Neural progenitor cell (in vitro differentiated cells): ENCODE data around the gene AFF3. TPM values are rescaled to one million over a fixed set of nuclear protein-coding genes. Genes with fewer than 3 reads are reported as not detected.

Experiments
- DNase-seq: peaks from one replicate; pipeline ENCODE4 v3.0.0-alpha.2; 2016; ENCODE audit warnings: low spot score
- H2AFZ ChIP-seq: fragments of 200-600 bp; sonication (generic); replicated peaks from 2 replicates; pipeline ENCODE4 v1.6.1; 2016; ENCODE audit warnings: antibody characterized with exemption
- H3F3A ChIP-seq: fragments of 200-600 bp; sonication (generic); 2 replicates; pipeline ENCODE4 v1.6.1; 2016; ENCODE audit warnings: antibody characterized with exemption, low read depth
- H3K27ac ChIP-seq: fragments of 200-600 bp; sonication (generic); 2 replicates; pipeline ENCODE4 v1.5.1; 2016; ENCODE audit warnings: mild to moderate bottlenecking
- H3K27me3 ChIP-seq: fragments of 200-600 bp; sonication (generic); 2 replicates; pipeline ENCODE4 v1.6.1; 2016; ENCODE audit warnings: mild to moderate bottlenecking, moderate library complexity
- H3K36me3 ChIP-seq: fragments of 200-600 bp; sonication (generic); 2 replicates; pipeline ENCODE4 v1.5.1; 2016
- H3K4me1 ChIP-seq: fragments of 200-600 bp; sonication (generic); 2 replicates; pipeline ENCODE4 v1.6.1; 2016; ENCODE audit warnings: mixed run types
- H3K4me2 ChIP-seq: fragments of 200-600 bp; sonication (generic); 2 replicates; pipeline ENCODE4 v1.6.1; 2016
- H3K4me3 ChIP-seq: fragments of 200-600 bp; sonication (generic); 2 replicates; pipeline ENCODE4 v1.5.1; 2016
- H3K79me2 ChIP-seq: fragments of 200-600 bp; sonication (generic); 2 replicates; pipeline ENCODE4 v1.6.1; 2016; ENCODE audit warnings: low read depth
- H3K9ac ChIP-seq: fragments of 200-600 bp; sonication (generic); 2 replicates; pipeline ENCODE4 v1.6.1; 2016
- H3K9me3 ChIP-seq: fragments of 200-600 bp; sonication (generic); 2 replicates; pipeline ENCODE4 v1.5.1; 2016; ENCODE audit warnings: low read depth
- H4K20me1 ChIP-seq: fragments of 200-600 bp; sonication (generic); 2 replicates; pipeline ENCODE4 v1.6.1; 2016; ENCODE audit warnings: low read depth
- H3K27ac Mint-ChIP-seq: 3 replicates; pipeline ENCODE4 v1.8.0; 2021; ENCODE audit warnings: mixed read lengths
- H3K27me3 Mint-ChIP-seq: 2 replicates; pipeline ENCODE4 v1.8.0; 2022; ENCODE audit warnings: low read depth, mild to moderate bottlenecking, inconsistent platforms, moderate library complexity, mixed read lengths; ENCODE audit not compliant: insufficient read depth
- H3K36me3 Mint-ChIP-seq: 3 replicates; pipeline ENCODE4 v1.8.0; 2021; ENCODE audit warnings: mixed read lengths
- H3K4me1 Mint-ChIP-seq: 3 replicates; pipeline ENCODE4 v1.8.0; 2021; ENCODE audit warnings: mixed read lengths
- H3K4me3 Mint-ChIP-seq: 3 replicates; pipeline ENCODE4 v1.8.0; 2021; ENCODE audit warnings: mild to moderate bottlenecking, moderate library complexity, mixed read lengths
- H3K9me3 Mint-ChIP-seq: 3 replicates; pipeline ENCODE4 v1.8.0; 2020; ENCODE audit warnings: mixed read lengths
- EZH2 ChIP-seq: fragments of 200-600 bp; sonication (generic); IDR thresholded peaks from 2 replicates; pipeline ENCODE4 v1.6.1; 2017; ENCODE audit warnings: antibody characterized with exemption, mild to moderate bottlenecking, moderate library complexity
- EZH2phosphoT487 ChIP-seq: fragments of 200-600 bp; sonication (generic); IDR thresholded peaks from 2 replicates; pipeline ENCODE4 v1.6.1; 2017; ENCODE audit warnings: antibody characterized with exemption
- total RNA-seq: library from RNA; depleted of rRNA; stranded (reverse); fragments of >200 nt; gene quantifications from 2 replicates; pipeline ENCODE4 v1.2.3, GENCODE V29; 2015; ENCODE audit warnings: low replicate concordance
- TF ChIP-seq, protein P1 (sequence below): fragments of 200-600 bp; sonication (generic); IDR thresholded peaks from 2 replicates; pipeline ENCODE4 v1.5.1; 2017; ENCODE audit warnings: antibody characterized with exemption, mild to moderate bottlenecking

The AFF3 gene
- total RNA-seq, 1 donor from 2014 or later = 0.26 TPM

DNA sequence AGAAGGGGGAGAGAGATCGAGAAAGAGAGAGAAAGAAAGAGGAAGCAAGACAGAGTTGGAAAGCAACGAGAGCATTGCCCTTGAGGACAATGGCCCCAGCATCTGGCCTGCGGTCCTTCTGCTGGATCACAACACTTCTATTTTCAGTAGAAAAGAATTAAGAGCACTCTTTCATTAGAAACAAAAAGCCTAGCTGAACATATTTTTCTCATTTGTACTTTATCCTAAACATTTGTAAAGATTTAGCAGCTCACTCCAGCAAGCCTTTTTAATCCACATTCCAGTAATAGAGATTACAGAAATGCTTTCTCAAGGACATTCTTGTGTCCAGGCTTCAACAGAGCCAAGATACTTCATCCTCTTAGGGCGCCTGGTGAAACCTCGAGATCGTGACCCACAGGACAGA lies 31.6 kb upstream of the AFF3 start:
- Histone ChIP-seq H3K9me3 (no peaks in the 10 kb centered on the region), H2AFZ (no peak overlapping the region), H3K4me1 (no peaks in the 10 kb centered on the region), H3F3A (peaks cover 3% of the 10 kb centered on the region), H3K4me3 (no peak overlapping the region), H3K79me2 (no peaks in the 10 kb centered on the region), H3K27ac (no peak overlapping the region), H3K36me3 (no peaks in the 10 kb centered on the region), H3K4me2 (no peak overlapping the region), H3K27me3 (no peaks in the 10 kb centered on the region), H4K20me1 (no peaks in the 10 kb centered on the region), H3K9ac (no peak overlapping the region)
- Mint-ChIP-seq H3K4me1 (peaks cover 5% of the 10 kb centered on the region), H3K9me3 (no peaks in the 10 kb centered on the region), H3K4me3 (no peak overlapping the region), H3K27me3 (peaks cover 6% of the 10 kb centered on the region), H3K27ac (peak overlapping the region; percentile 16), H3K36me3 (no peaks in the 10 kb centered on the region)
- DNase-seq = peak; percentile 20
- TF ChIP-seq, protein P1, sequence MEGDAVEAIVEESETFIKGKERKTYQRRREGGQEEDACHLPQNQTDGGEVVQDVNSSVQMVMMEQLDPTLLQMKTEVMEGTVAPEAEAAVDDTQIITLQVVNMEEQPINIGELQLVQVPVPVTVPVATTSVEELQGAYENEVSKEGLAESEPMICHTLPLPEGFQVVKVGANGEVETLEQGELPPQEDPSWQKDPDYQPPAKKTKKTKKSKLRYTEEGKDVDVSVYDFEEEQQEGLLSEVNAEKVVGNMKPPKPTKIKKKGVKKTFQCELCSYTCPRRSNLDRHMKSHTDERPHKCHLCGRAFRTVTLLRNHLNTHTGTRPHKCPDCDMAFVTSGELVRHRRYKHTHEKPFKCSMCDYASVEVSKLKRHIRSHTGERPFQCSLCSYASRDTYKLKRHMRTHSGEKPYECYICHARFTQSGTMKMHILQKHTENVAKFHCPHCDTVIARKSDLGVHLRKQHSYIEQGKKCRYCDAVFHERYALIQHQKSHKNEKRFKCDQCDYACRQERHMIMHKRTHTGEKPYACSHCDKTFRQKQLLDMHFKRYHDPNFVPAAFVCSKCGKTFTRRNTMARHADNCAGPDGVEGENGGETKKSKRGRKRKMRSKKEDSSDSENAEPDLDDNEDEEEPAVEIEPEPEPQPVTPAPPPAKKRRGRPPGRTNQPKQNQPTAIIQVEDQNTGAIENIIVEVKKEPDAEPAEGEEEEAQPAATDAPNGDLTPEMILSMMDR = no peak
- TF ChIP-seq EZH2 = no peak
- TF ChIP-seq EZH2phosphoT487 = no peak

DNA sequence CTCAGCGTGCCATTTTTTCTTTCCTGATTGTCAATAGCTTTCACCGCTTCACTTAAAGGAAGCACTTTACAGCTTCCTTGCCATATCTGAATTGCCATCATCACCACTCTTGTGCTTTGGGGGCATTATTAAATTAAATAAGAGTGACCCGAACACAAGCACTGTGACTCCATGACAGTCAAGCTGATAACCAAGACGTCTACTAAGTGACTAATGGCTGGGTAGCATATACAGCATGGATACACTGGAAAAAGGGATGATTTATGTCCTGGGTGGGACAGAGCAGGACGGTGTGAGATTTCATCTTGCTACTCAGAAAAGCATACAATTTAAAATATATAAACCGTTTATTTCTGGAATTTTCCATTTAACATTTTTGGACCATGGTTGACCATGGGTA lies 24.3 kb upstream of the AFF3 start:
- no peaks in the 10 kb centered on the region for H3K4me1 ChIP-seq
- DNase-seq = no peak
- no peaks in the 10 kb centered on the region for H3K36me3 ChIP-seq
- Mint-ChIP-seq H3K9me3 (peaks cover 14% of the 10 kb centered on the region), H3K4me1 (no peaks in the 10 kb centered on the region), H3K36me3 (peaks cover 2% of the 10 kb centered on the region), H3K27me3 (no peaks in the 10 kb centered on the region), H3K27ac (no peak overlapping the region), H3K4me3 (no peak overlapping the region)
- no peaks in the 10 kb centered on the region for H4K20me1 ChIP-seq
- no peaks in the 10 kb centered on the region for H3K9me3 ChIP-seq
- H3F3A ChIP-seq = no peaks in the 10 kb centered on the region
- no peak overlapping the region for H3K9ac ChIP-seq
- TF ChIP-seq EZH2phosphoT487 (no peak), EZH2 (no peak)
- TF ChIP-seq, protein P1 = no peak
- H2AFZ ChIP-seq = no peak overlapping the region
- no peak overlapping the region for H3K27ac ChIP-seq
- H3K27me3 ChIP-seq = peaks cover 7% of the 10 kb centered on the region
- no peak overlapping the region for H3K4me3 ChIP-seq
- no peak overlapping the region for H3K4me2 ChIP-seq
- H3K79me2 ChIP-seq = no peaks in the 10 kb centered on the region

DNA sequence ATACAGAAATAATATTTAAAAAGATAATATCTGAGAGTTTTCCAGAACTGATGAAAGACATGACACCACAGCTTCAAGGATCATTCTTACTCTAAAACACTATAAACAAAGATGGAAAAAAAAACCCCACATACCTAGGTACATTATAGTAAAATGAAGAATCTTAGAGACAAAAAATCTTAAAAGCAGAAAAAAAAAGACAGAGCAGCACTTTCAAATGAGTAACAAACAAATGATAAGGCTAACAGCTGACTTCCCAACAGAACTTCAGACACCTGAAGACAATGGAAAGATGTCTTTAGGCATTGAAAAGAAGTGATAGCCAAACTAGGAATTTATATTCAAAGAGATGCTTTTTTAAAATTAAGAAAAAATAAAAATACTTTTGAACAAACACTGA lies 21.2 kb upstream of the AFF3 start:
- Mint-ChIP-seq H3K4me1 (no peaks in the 10 kb centered on the region), H3K27ac (no peak overlapping the region), H3K9me3 (peaks cover 25% of the 10 kb centered on the region), H3K36me3 (peaks cover 4% of the 10 kb centered on the region), H3K27me3 (peaks cover 1% of the 10 kb centered on the region), H3K4me3 (no peak overlapping the region)
- Histone ChIP-seq H3K9me3 (no peaks in the 10 kb centered on the region), H3K27me3 (peaks cover 7% of the 10 kb centered on the region), H2AFZ (no peak overlapping the region), H4K20me1 (no peaks in the 10 kb centered on the region), H3F3A (no peaks in the 10 kb centered on the region), H3K9ac (no peak overlapping the region), H3K4me3 (no peak overlapping the region), H3K36me3 (no peaks in the 10 kb centered on the region), H3K4me2 (no peak overlapping the region), H3K4me1 (no peaks in the 10 kb centered on the region), H3K79me2 (no peaks in the 10 kb centered on the region), H3K27ac (no peak overlapping the region)
- TF ChIP-seq EZH2 (no peak), EZH2phosphoT487 (no peak)
- TF ChIP-seq, protein P1 = no peak
- no peak for DNase-seq
